Measurements from ENCODE around the gene SMURF2. TPM values are rescaled to one million over a fixed set of nuclear protein-coding genes. Genes with fewer than 3 reads are reported as not detected.

The SMURF2 gene
- total and polyA plus RNA-seq, 9 of the 15 experiments (the other 6 are each of a cell fraction or from before 2014, with no cell fraction given) = 3.8 to 22.0 (median 14.8) TPM

DNA sequence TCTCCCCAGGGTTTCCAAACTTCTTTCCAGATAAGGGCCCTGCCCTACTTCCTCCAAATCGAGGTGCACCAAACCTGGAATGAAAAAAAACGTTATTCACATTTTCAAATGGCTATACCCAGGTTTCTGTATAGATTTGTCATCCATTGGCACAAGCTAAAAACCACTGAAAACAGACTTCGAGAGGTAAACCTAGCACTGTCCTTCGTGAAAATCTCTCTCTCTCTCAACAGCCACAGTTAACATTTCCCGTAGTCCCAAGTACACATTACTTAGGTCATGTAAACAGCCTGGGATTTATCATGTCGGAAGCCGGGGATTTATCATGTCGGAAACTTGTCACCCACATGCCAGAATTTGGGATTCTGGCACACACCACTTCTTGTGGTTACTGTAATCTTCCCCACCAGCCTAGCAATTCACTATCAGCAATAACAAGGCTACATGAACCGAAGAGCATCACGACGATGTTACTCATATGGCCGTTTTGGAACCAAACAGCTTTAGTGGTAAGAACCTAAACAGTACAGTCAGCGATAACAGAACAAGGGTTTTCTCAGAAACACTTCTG lies 157.3 kb downstream of the SMURF2 start (continued):
- TF ChIP-seq, protein P1, sequence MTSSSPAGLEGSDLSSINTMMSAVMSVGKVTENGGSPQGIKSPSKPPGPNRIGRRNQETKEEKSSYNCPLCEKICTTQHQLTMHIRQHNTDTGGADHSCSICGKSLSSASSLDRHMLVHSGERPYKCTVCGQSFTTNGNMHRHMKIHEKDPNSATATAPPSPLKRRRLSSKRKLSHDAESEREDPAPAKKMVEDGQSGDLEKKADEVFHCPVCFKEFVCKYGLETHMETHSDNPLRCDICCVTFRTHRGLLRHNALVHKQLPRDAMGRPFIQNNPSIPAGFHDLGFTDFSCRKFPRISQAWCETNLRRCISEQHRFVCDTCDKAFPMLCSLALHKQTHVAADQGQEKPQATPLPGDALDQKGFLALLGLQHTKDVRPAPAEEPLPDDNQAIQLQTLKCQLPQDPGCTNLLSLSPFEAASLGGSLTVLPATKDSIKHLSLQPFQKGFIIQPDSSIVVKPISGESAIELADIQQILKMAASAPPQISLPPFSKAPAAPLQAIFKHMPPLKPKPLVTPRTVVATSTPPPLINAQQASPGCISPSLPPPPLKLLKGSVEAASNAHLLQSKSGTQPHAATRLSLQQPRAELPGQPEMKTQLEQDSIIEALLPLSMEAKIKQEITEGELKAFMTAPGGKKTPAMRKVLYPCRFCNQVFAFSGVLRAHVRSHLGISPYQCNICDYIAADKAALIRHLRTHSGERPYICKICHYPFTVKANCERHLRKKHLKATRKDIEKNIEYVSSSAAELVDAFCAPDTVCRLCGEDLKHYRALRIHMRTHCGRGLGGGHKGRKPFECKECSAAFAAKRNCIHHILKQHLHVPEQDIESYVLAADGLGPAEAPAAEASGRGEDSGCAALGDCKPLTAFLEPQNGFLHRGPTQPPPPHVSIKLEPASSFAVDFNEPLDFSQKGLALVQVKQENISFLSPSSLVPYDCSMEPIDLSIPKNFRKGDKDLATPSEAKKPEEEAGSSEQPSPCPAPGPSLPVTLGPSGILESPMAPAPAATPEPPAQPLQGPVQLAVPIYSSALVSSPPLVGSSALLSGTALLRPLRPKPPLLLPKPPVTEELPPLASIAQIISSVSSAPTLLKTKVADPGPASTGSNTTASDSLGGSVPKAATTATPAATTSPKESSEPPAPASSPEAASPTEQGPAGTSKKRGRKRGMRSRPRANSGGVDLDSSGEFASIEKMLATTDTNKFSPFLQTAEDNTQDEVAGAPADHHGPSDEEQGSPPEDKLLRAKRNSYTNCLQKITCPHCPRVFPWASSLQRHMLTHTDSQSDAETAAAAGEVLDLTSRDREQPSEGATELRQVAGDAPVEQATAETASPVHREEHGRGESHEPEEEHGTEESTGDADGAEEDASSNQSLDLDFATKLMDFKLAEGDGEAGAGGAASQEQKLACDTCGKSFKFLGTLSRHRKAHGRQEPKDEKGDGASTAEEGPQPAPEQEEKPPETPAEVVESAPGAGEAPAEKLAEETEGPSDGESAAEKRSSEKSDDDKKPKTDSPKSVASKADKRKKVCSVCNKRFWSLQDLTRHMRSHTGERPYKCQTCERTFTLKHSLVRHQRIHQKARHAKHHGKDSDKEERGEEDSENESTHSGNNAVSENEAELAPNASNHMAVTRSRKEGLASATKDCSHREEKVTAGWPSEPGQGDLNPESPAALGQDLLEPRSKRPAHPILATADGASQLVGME (CRISPR knock-in tag; IDR thresholded peaks at IDR 0.05) = no peak
- TF ChIP-seq MTA3 (IDR thresholded peaks at IDR 0.05; ENCODE audit: borderline replicate concordance) = no peak
- TF ChIP-seq RBBP5 (IDR thresholded peaks at IDR 0.05; ENCODE audit: borderline replicate concordance, insufficient read depth, low read length, poor library complexity, severe bottlenecking) = no peak
- no peak for TF ChIP-seq ZNF12 (CRISPR knock-in tag; IDR thresholded peaks at IDR 0.05)
- no peak for TF ChIP-seq STAT5B (CRISPR knock-in tag; IDR thresholded peaks at IDR 0.05)
- TF ChIP-seq FOXK2 (conservative IDR thresholded peaks at IDR 0.05 in 1 of 2, IDR thresholded peaks at IDR 0.05 in 1 of 2; ENCODE audit: low read depth in 2 of 2) = peak in 1 of 2 experiments; percentile 65; a peak in 3 of 4 replicates
- no peak for TF ChIP-seq EZH2 (IDR thresholded peaks at IDR 0.05; ENCODE audit: borderline replicate concordance, low read depth, low read length)
- TF ChIP-seq ARID3B (CRISPR knock-in tag; IDR thresholded peaks at IDR 0.05; ENCODE audit: borderline replicate concordance) = no peak
- TF ChIP-seq LARP7 (IDR thresholded peaks at IDR 0.05) = no peak; the same call in 1 of the 2 replicates
- no peak for TF ChIP-seq MCM2 (IDR thresholded peaks at IDR 0.05; ENCODE audit: low read depth)
- TF ChIP-seq FIP1L1 (IDR thresholded peaks at IDR 0.05; ENCODE audit: low read depth, low read length, poor library complexity, severe bottlenecking) = no peak
- no peak for TF ChIP-seq HNRNPK (IDR thresholded peaks at IDR 0.05; ENCODE audit: low read depth, low read length, poor library complexity, severe bottlenecking)
- no peak for TF ChIP-seq SRF (CRISPR knock-in tag; IDR thresholded peaks at IDR 0.05)
- no peak; the same call in 1 of the 2 replicates for TF ChIP-seq ZNF644 (tag; IDR thresholded peaks at IDR 0.05; ENCODE audit: low read depth)
- TF ChIP-seq, protein P2, sequence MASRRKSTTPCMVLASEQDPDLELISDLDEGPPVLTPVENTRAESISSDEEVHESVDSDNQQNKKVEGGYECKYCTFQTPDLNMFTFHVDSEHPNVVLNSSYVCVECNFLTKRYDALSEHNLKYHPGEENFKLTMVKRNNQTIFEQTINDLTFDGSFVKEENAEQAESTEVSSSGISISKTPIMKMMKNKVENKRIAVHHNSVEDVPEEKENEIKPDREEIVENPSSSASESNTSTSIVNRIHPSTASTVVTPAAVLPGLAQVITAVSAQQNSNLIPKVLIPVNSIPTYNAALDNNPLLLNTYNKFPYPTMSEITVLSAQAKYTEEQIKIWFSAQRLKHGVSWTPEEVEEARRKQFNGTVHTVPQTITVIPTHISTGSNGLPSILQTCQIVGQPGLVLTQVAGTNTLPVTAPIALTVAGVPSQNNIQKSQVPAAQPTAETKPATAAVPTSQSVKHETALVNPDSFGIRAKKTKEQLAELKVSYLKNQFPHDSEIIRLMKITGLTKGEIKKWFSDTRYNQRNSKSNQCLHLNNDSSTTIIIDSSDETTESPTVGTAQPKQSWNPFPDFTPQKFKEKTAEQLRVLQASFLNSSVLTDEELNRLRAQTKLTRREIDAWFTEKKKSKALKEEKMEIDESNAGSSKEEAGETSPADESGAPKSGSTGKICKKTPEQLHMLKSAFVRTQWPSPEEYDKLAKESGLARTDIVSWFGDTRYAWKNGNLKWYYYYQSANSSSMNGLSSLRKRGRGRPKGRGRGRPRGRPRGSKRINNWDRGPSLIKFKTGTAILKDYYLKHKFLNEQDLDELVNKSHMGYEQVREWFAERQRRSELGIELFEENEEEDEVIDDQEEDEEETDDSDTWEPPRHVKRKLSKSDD (conservative IDR thresholded peaks at IDR 0.05; ENCODE audit: low read length) = no peak
- TF ChIP-seq CAMTA2 (CRISPR knock-in tag; conservative IDR thresholded peaks at IDR 0.05) = no peak
- no peak for TF ChIP-seq PCBP1 (IDR thresholded peaks at IDR 0.05; ENCODE audit: low read depth, low read length, poor library complexity, severe bottlenecking)
- TF ChIP-seq SMARCA4 (IDR thresholded peaks at IDR 0.05) = no peak
- no peak for TF ChIP-seq PYGO2 (tag; IDR thresholded peaks at IDR 0.05)

Data from K562 (cell line).